Measurements from ENCODE around the gene NAV2. TPM values are rescaled to one million over a fixed set of nuclear protein-coding genes. Genes with fewer than 3 reads are reported as not detected.

NAV2 gene
- total RNA-seq, 1 experiment from 2014 or later = 23.3 TPM

- H3K79me2 ChIP-seq (ENCODE audit: low read depth) = no peaks in the 10 kb centered on the region
- no peak overlapping the region for H2AFZ ChIP-seq
- intact Hi-C loops (cut with micrococcal nuclease; ENCODE audit: unreplicated experiment) = no loop called here
- TF ChIP-seq EZH2 (IDR thresholded peaks at IDR 0.05; ENCODE audit: low read depth) = no peak
- no peaks in the 10 kb centered on the region for H3K9me3 ChIP-seq (ENCODE audit: insufficient read depth, low read depth)
- H3K27ac ChIP-seq = no peak overlapping the region
- no peaks in the 10 kb centered on the region for H3K9me2 ChIP-seq (ENCODE audit: insufficient read depth)
- no peak overlapping the region for H3K4me3 ChIP-seq
- H4K20me1 ChIP-seq (ENCODE audit: insufficient read depth) = no peaks in the 10 kb centered on the region
- DNase-seq = no peak
- no peak overlapping the region for H3K4me2 ChIP-seq
- POLR2A ChIA-PET (ENCODE audit: unreplicated experiment) = no interaction called here
- H3F3A ChIP-seq (ENCODE audit: insufficient read depth, low read depth) = no peaks in the 10 kb centered on the region
- H3K4me1 ChIP-seq (replicated peaks; ENCODE audit: insufficient read depth) = no peaks in the 10 kb centered on the region
- no peaks in the 10 kb centered on the region for H3K36me3 ChIP-seq (ENCODE audit: low read depth)
- no peaks in the 10 kb centered on the region for H3K27me3 ChIP-seq (ENCODE audit: insufficient read depth, low read depth)
- BruUV-seq (replicated peaks) = no TSS peak
- CTCF ChIA-PET = interaction anchor here (0.7 kb wide), 1 partner anchor 173 kb away, joined by 3 read pairs; no protein-coding TSS in a partner anchor
Observed at GRCh38 chr11:19735157-19735908, 22.7 kb downstream of the NAV2 start.

- POLR2A ChIA-PET (ENCODE audit: unreplicated experiment) = no interaction called here
- BruUV-seq (replicated peaks) = no TSS peak
- Histone ChIP-seq H2AFZ (no peak overlapping the region), H3K27me3 (ENCODE audit: insufficient read depth, low read depth) (no peaks in the 10 kb centered on the region), H3K4me2 (no peak overlapping the region), H3K9me2 (ENCODE audit: insufficient read depth) (no peaks in the 10 kb centered on the region), H3K4me3 (no peak overlapping the region), H4K20me1 (ENCODE audit: insufficient read depth) (no peaks in the 10 kb centered on the region), H3K27ac (no peak overlapping the region), H3K4me1 (replicated peaks; ENCODE audit: insufficient read depth) (no peaks in the 10 kb centered on the region), H3K9me3 (ENCODE audit: insufficient read depth, low read depth) (no peaks in the 10 kb centered on the region), H3K79me2 (ENCODE audit: low read depth) (no peaks in the 10 kb centered on the region), H3F3A (ENCODE audit: insufficient read depth, low read depth) (no peaks in the 10 kb centered on the region), H3K36me3 (ENCODE audit: low read depth) (no peaks in the 10 kb centered on the region)
- intact Hi-C loops (cut with micrococcal nuclease; ENCODE audit: unreplicated experiment) = no loop called here
- CTCF ChIA-PET = interaction anchor here (0.6 to 0.7 kb wide), 2 partner anchors 167 to 173 kb away, joined by 3 read pairs; no protein-coding TSS in a partner anchor
- no peak for DNase-seq
- TF ChIP-seq, protein P1, sequence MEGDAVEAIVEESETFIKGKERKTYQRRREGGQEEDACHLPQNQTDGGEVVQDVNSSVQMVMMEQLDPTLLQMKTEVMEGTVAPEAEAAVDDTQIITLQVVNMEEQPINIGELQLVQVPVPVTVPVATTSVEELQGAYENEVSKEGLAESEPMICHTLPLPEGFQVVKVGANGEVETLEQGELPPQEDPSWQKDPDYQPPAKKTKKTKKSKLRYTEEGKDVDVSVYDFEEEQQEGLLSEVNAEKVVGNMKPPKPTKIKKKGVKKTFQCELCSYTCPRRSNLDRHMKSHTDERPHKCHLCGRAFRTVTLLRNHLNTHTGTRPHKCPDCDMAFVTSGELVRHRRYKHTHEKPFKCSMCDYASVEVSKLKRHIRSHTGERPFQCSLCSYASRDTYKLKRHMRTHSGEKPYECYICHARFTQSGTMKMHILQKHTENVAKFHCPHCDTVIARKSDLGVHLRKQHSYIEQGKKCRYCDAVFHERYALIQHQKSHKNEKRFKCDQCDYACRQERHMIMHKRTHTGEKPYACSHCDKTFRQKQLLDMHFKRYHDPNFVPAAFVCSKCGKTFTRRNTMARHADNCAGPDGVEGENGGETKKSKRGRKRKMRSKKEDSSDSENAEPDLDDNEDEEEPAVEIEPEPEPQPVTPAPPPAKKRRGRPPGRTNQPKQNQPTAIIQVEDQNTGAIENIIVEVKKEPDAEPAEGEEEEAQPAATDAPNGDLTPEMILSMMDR (conservative IDR thresholded peaks at IDR 0.05) = no peak
- TF ChIP-seq EZH2 (IDR thresholded peaks at IDR 0.05; ENCODE audit: low read depth) = no peak
Observed at GRCh38 chr11:19735909-19736498, 23.4 kb downstream of the NAV2 start.

- Histone ChIP-seq H3K9me3 (ENCODE audit: insufficient read depth, low read depth) (no peaks in the 10 kb centered on the region), H3K4me2 (no peak overlapping the region), H3F3A (ENCODE audit: insufficient read depth, low read depth) (no peaks in the 10 kb centered on the region), H3K36me3 (ENCODE audit: low read depth) (no peaks in the 10 kb centered on the region), H3K79me2 (ENCODE audit: low read depth) (no peaks in the 10 kb centered on the region), H3K4me1 (replicated peaks; ENCODE audit: insufficient read depth) (no peaks in the 10 kb centered on the region), H3K27me3 (ENCODE audit: insufficient read depth, low read depth) (no peaks in the 10 kb centered on the region), H4K20me1 (ENCODE audit: insufficient read depth) (no peaks in the 10 kb centered on the region), H3K27ac (no peak overlapping the region), H3K4me3 (no peak overlapping the region), H3K9me2 (ENCODE audit: insufficient read depth) (no peaks in the 10 kb centered on the region), H2AFZ (no peak overlapping the region)
- intact Hi-C loops (cut with micrococcal nuclease; ENCODE audit: unreplicated experiment) = no loop called here
- BruUV-seq (replicated peaks) = no TSS peak
- TF ChIP-seq, protein P1 (conservative IDR thresholded peaks at IDR 0.05) = no peak
- no peak for TF ChIP-seq EZH2 (IDR thresholded peaks at IDR 0.05; ENCODE audit: low read depth)
- DNase-seq = no peak
- POLR2A ChIA-PET (ENCODE audit: unreplicated experiment) = no interaction called here
- CTCF ChIA-PET = no interaction called here
Observed at GRCh38 chr11:19736831-19737230, 24.2 kb downstream of the NAV2 start.

Data from PC-9 (cell line).